HG02884 (cell line): ENCODE results near the gene SLC17A2.
A peak's percentile ranks its signal among the peaks of the same experiment; 100 is the strongest.
"Not testable (repeated sequence)": the region's sequence is repeated elsewhere in the genome, so short reads cannot be mapped to it uniquely, and the experiment has no call there.

ENCODE experiments used
- ATAC-seq: cut with Tn5 transposase; IDR thresholded peaks from one replicate; pipeline ENCODE4 v1.9.1; 2021; ENCODE audit warnings: mild to moderate bottlenecking, moderate library complexity; ENCODE audit not compliant: unreplicated experiment

Gene SLC17A2

DNA sequence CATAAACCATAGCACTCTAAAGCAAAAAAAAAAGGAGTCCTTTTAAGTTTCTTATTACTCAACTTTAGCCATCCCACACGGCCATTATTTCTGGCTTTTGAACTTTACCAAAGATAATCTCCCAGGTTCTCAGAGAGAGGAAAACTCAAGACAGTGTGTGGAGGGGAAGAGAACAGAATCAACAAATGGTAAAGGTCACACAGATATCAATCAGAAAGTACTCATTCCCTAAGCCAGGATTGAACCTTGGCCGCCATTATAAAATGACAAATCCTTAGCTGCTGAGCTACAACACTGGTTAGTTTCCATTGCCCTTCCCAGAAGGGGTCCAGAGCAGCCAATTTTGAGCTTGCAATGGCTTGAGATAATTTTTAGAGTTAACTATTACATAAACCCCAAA, 22.0 kb upstream of the SLC17A2 start:
- no peak for ATAC-seq

DNA sequence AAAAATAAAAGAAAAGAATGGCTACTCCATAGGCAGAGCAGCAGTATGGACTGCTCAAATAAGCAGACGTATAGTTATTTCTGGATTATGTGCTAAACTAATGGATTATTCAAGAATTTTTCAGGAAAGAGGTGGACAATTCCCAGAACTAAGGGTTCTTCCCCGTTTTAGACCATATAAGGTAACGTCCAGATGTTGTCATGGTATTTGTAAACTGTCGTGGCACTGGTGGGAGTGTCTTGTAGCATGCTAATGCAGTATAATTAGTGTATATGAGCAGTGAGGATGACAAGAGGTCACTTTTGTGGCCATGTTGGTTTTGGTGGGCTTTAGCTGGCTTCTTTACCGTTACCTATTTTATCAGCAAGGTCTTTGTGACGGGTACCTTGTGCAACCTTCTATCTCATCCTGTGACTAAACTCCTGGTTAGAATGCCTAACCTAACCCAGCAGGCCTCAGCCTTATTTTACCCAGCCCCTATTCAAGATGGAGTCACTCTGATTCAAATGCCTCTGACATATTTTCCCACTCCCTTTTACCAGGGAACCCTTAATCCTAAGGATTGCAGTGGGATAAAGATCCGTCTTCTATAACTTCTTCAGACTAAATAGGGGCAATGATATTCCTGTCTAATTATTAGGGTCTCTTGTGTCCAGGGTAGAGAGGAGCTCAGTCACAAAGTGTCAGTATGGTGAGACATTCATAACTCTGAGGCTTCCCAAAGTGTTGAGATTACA, 21.0 kb upstream of the SLC17A2 start:
- no peak for ATAC-seq

DNA sequence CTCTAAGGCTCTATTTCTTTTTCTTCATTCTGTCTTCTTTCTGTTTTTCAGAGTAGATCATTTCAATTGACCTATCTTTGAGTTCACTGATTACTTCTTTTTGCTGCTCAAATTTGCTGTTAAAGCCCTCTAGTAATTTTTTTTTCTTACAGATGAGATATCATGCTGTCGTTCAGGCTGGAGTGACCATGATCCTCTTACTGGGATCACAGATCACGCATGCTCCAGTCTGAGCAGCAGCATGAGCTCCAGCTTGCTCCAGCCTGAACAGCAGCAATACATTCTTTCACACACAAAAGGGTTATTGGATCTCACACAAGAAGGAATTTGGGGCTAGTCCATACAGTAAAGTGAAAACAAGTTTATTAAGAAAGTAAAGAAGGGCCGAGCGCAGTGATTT, 19.8 kb upstream of the SLC17A2 start:
- no peak for ATAC-seq

DNA sequence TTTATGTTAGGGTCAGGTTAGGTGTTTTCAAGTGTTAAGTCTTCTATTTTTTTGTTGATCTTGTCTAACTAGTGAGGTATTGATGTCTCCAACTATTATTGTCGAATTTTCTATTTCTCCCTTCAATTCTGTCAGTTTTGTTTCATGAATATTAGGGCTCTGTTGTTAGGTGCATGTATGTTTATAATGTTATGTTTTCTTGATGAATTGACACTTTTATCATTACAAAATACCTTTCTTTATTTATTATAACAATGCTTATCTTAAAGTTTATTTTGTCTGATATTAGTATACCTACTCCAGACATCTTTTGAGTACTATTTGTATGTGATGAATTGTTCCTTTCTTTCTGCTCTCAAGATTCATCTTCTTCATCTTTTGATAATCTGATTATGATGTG, 19.2 kb upstream of the SLC17A2 start:
- ATAC-seq: no peak

DNA sequence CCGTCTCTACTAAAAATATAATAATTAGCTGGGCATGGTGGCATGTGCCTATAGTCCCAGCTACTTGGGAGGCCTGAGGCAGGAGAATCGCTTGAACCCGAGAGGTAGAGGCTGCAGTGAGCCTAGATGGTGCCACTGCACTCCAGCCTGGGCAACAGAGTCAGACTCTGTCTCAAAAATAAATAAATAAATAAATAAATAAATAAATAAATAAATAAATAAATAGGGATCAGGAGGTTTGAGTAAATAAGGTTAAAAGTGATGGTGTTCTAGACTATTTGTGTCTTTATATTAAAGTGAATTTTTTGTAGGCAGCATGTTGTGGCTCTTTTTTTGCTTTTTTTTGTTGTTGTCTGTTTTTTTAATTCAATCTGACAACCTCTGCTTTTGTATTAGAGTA, 17.0 kb upstream of the SLC17A2 start:
- not testable (repeated sequence) for ATAC-seq

DNA sequence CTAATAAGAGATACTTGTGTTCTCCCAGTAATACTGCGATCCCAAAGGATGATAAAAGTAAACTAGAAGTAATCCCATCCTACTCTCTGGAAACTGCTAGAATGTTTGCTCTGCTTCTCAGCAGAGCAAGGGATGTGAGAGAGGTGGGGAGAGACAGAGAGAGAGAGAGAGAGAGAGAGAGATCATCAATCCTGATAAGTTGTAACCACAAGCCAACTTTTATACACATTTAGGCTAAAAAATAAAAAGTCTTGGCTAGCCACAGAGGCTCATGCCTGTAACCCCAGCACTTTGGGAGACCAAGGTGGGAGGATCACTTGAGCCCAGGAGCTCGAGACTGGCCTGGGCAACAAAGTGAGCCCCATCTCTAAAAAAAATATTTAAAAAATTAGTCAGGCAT, 16.1 kb upstream of the SLC17A2 start:
- ATAC-seq: no peak

DNA sequence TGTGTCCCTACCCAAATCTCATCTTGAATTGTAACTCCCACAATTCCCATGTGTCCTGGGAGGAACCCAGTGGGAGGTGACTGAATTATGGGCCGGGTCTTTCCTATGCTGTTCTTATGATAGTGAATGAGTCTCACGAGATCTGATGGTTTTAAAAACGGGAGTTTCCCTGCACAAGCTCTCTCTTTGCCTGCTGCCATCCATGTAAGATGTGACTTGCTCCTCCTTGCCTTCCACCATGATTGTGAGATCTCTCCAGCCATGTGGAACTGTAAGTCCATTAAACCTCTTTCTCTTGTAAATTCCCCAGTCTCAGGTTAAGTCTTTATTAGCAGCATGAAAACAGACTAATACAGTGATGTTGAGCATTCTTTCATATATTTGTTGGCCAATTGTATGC, 15.2 kb upstream of the SLC17A2 start:
- ATAC-seq: not testable (repeated sequence)

DNA sequence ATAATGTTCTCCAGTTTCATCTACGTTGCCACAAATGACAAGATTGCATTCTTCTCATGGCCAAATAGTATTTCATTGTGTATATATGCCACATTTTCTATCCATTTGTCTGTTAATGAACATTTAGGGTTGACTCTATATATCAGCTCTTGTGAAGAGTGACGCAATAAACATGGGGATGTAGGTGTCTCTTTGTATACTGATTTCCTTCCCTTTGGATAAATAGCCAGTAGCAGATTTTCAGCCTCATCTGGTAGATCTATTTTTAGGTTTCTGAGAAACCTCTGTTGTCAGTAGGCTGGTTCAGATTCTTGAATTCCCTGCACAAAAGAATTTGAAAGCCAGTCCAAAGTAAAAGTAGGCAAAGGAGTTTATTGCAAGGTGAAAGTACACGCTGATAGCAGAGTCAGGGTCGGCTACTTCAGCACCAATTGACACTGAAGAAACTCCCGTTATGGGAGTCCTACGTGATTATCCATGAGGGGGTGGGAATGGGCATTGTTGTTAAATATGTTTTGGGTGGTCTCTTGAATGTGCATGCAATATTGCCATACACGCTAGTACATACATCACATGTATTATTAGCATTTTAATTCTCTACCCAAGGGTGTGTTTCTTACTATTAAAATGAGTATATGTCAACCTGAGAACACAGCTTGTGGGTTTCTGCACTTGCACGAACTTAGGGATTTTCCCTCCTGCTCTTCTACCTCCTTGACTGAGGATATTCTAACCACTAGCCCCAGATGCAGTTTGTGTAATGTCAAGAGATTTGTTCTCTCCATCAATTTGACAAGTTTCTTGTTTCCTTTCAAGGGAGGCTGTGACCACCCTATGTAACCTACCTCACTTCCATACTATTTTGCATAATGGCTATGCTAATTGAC, 14.4 kb upstream of the SLC17A2 start:
- ATAC-seq: peak; percentile 94

DNA sequence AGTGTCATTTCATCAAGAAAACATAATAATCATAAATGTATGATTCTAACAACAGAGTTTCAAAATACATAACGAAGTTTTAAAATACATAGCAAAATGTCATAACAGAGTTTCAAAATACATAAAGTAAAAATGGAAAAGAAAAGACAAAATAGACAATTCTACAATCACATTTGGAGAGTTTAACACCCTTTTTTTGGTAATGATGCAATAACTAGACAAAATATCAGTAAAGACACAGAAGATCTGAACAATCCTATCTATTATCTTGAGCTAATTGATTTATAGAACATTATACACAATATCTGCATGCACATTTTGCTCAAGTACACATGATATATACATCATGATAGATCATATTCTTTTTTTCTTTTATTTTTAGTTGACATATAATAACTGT, 13.4 kb upstream of the SLC17A2 start:
- ATAC-seq: no peak

DNA sequence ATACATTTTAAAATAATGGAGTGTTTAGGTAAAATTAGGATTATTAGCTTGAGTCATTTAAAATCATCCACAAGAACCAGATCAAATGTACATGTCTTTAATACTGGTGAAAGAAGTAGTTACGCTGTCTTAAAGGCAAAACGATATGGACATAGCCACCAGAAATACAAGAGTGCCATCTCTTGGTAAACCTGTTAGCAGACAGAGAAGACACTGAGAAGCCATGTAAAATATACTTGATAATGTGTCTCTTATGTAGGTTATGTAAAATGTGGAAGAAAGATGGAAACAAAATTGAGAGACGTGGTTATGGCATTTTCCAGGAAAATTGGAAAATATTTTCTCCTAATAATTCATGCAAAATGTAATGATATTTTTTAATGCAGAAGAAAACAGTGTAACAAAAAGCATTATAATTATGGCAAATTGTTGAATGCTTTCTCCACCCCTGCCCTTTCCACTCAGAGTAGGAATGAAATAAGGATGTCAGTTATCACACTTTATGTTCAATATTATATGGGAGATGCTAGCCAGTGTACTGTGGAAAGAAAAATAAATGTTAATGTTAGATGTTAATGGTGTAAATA, 12.2 kb upstream of the SLC17A2 start:
- ATAC-seq: no peak

DNA sequence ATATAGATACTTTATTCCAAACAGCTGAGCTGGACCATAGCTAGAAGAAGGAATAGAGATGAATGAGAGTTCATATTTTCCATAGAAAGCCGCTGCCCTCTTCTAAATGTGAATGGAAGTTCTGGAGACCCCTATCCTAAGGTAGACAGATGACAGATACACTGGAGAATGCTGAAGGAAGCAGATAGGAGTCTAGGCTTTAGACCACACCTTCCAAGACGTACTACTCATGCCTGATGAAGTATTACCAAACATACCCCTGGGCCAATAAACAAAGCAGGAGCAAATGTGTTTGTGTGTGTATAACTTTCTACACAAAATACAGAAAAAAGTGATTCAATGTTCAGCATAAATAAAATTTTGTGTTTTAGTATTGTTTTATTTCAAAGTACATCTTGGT, 9.1 kb upstream of the SLC17A2 start:
- no peak for ATAC-seq

DNA sequence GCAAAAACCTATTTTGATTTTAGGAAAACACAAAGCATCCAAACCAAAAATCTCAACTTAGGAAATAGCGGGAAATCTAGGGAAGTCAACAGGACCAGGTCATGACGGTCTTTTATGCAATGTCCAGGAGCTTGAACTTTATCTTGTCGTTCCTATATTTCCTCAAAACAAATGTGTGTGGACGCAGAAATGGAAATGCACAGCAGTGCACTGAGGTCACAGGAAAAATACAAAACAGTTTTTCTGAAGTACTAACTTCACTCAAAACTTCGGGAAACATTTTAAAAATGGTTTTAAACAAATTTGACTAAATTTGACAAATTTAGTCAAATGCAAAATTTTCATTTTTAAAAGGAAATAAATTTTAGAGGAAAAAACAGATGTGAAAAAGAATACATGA, 5.5 kb upstream of the SLC17A2 start:
- no peak for ATAC-seq

DNA sequence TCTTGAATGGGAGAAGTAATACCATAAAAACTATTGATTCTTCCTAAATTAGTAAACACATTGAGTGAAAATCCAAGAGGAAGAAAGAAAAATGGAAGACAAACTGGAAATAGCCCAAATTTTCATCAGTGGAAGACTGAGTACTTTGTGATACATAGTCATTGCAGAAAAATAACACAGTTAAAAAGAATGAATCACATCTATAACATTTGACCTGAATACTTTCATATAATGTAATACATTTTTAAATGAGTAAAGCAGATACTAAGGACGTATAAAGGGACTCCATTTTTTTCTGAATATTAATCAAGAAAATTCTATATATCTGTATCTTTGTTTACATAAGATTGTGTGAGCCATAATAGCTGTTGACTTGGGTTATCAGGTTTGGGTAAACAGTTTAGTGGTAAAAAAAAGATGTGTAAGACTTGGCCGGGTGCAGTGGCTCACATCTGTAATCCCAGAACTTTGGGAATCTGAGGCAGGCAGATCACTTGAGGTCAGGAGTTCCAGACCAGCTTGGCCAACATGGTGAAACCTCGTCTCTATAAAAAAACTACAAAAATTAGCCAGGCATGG, 4.3 kb upstream of the SLC17A2 start:
- ATAC-seq: no peak

DNA sequence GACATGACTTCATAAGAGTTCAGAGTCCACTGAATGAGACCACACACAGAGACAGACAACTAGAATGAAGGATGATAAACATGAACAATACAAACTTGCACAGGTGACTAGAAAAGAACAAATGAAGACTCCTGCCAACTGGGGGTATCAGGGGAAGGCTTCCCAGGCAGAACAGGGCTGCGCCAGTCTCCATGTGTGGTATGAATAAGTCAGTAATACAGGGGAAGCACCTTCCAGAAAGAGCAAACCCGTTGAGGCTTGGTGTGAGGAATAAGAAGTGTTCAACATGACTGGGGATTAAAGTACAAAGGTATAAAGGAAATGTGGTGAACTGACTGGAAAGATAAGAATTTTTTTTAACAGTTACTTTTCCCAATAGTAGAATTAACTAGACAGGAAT, 3.7 kb upstream of the SLC17A2 start:
- no peak for ATAC-seq

DNA sequence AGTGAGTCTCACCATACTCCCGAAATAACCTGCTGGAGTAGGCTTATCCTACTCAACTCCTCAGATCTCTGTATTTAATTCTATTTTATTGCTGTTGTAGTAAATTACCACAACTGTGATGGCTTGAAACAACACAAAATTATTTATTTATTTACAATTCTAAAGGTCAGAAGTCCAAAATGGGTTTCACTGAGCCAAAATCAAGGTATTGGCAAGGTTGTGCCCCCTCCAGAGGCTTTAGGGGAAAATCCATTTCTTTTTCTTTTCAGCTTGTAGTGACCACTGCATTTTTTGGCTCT, 869 bp upstream of the SLC17A2 start:
- ATAC-seq: no peak

DNA sequence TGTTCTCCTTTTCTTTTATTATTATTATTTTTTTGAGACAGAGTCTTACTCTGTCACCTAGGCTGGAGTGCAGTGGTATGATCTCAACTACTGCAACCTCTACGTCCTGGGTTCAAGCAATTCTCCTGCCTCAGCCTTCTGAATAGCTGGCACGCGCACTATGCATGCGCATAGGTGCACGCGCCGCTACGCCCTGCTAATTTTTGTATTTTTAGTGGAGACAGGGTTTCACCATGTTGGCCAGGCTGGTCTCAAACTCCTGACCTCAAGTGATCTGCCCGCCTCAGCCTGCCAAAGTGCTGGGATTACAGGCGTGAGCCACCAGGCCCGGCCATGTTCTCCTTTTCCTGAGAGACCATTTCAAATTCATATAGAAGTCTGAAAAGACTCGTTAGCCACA, 706 bp downstream of the SLC17A2 start:
- not testable (repeated sequence) for ATAC-seq

DNA sequence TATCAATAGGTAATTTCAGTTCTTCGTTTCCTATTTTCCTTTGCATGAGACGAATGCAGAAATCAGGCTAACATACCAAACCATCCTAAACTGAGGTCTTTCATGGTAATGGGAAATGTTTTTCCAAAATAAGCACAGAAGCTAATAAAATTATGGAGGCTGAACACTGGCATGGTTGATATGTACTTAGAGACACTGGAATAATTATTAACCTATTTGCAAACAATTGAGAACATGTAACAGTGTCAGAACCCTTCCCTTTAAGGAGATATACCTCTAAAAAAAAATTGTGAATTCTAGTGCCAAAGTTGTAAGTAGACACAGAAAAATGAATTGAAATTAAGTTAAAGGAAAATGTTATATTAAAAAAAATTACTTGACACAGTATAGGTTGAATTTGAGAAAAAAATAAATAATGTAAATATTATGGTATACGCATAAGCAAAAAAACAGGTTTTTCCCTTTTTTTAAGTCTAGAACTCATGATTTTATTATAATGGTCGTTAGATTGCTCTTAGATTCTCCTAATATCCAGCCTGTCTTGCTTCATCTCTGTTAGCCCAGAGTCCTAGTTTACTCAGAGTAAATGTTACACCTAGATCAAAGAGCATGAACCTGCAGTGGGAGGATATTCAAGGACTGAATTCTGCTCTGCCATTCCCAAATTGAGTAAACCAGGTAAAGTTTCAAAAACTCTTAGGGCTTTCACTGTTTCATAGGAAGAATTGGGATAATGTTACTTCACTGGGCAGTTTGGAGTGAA, 1.7 kb downstream of the SLC17A2 start:
- no peak for ATAC-seq

DNA sequence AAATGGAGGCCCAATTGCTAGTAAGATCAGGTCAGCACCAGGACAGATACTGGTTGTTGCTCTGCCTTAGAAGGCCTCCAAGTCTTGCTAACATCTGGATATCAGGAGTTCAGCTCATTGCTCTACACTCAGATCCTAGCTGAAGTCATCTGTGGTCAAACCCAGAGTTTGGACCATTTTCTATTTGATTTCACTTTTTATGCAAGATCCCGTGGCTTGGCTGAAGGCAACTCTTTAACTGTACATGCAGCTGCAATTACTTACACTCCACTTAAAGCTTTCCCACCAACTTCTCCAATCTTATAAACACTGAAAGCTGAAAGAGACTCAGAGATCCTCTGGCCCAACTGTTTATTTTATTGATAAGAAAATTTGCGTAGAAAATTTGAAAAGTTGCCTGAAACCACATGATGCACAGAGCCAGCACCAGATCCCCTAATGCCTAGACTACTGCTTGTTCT, 2.7 kb downstream of the SLC17A2 start:
- ATAC-seq: no peak

DNA sequence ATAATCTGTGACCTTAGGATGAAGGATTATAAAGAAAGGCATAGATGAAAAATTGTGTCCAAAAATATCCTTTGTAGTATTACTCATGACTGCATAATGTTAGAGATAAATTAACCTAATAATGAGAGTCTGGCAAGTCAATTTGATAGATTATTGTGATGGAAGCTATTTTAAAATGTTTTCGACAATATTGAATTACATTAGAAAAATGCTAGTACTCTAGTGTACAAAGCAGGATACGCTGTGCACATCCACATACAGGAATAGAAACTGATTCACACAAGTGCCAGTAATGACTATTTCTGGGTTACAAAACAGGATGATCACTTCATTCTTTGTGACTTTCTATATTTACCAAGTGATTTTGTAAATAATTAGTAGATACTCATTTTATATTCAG, 3.3 kb downstream of the SLC17A2 start:
- ATAC-seq: no peak

DNA sequence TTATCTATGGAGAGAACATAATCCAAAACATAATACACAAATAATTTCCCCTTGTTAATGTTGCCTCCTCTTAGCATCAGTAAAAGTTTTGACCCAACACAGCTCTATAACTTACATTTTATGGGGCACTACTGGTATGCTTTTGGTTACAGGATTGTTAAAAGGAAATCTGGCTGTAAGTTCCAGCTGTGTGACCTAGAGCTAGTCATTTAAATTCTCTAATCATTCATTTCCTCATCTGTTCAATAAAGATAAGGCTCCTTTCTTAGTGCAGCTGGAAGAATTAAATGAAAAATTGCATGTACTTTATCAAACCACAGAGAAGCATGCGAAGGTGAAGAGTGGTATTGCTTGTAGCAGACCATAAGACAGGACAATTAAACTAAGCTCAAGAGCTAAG, 4.6 kb downstream of the SLC17A2 start:
- ATAC-seq: no peak

DNA sequence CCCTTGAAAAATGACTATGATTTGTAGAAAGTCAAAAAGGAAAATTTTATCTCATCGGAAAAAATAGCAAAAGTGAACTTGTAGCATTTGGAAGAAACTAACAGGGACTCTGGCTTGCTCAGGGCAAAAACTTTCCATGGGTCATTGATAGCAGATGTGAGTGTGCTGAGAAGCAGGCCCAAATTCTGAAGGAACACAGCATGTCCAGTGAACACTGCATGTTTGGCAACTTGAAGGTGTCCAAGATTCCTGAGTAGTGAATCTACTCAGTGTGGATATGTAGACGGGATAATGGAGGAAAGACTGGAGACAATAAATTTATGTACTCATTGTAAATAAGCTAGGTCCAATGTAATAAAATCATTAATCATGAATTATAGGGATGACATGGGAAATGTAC, 8.2 kb downstream of the SLC17A2 start:
- no peak for ATAC-seq
